Measurements from ENCODE around the gene CCDC33.

The CCDC33 gene

GRCh38 chr15:74343797-74344127, 107.6 kb downstream of the CCDC33 start:
- Histone ChIP-seq H3K4me1 (ENCODE audit: control insufficient read depth, insufficient read depth, low read length) (no peaks in the 10 kb centered on the region), H3K27ac (ENCODE audit: extremely low read depth, low read depth, low read length) (no peak overlapping the region), H3K9me3 (ENCODE audit: control insufficient read depth, insufficient read depth, low read depth, low read length) (no peaks in the 10 kb centered on the region), H3K36me3 (ENCODE audit: control insufficient read depth in 2 of 2, insufficient read depth in 1 of 2, low read length in 2 of 2) (no peaks in the 10 kb centered on the region), H3K4me3 (ENCODE audit: low read depth, low read length) (no peak overlapping the region)
- CTCF ChIA-PET, result no interaction called here
- POLR2A ChIA-PET, result no interaction called here
- no peak for TF ChIP-seq SCRT2 (tag by site-specific recombination; IDR thresholded peaks at IDR 0.05)
- no peak for TF ChIP-seq ZNF513 (tag by site-specific recombination; IDR thresholded peaks at IDR 0.05)
- no peak for TF ChIP-seq ZNF223 (tag by site-specific recombination; IDR thresholded peaks at IDR 0.05)
- TF ChIP-seq ZSCAN5A (tag by site-specific recombination; IDR thresholded peaks at IDR 0.05), result no peak
- no peak for TF ChIP-seq ZNF248 (tag by site-specific recombination; IDR thresholded peaks at IDR 0.05)

- H3K27ac ChIP-seq (ENCODE audit: extremely low read depth, low read depth, low read length), result no peak overlapping the region
- H3K9me3 ChIP-seq (ENCODE audit: control insufficient read depth, insufficient read depth, low read depth, low read length), result no peaks in the 10 kb centered on the region
- no peaks in the 10 kb centered on the region for H3K4me1 ChIP-seq (ENCODE audit: control insufficient read depth, insufficient read depth, low read length)
- CTCF ChIA-PET, result interaction anchor here (0.7 kb wide), 1 partner anchor 103 kb away, joined by 3 read pairs; no protein-coding TSS in a partner anchor
- no peak overlapping the region for H3K4me3 ChIP-seq (ENCODE audit: low read depth, low read length)
- H3K36me3 ChIP-seq (ENCODE audit: control insufficient read depth in 2 of 2, insufficient read depth in 1 of 2, low read length in 2 of 2), result no peaks in the 10 kb centered on the region
- POLR2A ChIA-PET, result no interaction called here
- TF ChIP-seq ZFP37 (tag by site-specific recombination; IDR thresholded peaks at IDR 0.05) (no peak), AEBP2 (tag by site-specific recombination; IDR thresholded peaks at IDR 0.05; ENCODE audit: borderline replicate concordance) (no peak), ZNF2 (tag by site-specific recombination; IDR thresholded peaks at IDR 0.05) (no peak), ZNF658 (tag by site-specific recombination; IDR thresholded peaks at IDR 0.05) (no peak), ZNF18 (tag by site-specific recombination; IDR thresholded peaks at IDR 0.05) (no peak), ZNF157 (tag by site-specific recombination; IDR thresholded peaks at IDR 0.05) (no peak), ZNF529 (tag by site-specific recombination; IDR thresholded peaks at IDR 0.05; ENCODE audit: insufficient replicate concordance) (no peak), ZNF280C (tag by site-specific recombination; IDR thresholded peaks at IDR 0.05) (no peak), ZBTB44 (tag by site-specific recombination; IDR thresholded peaks at IDR 0.05) (no peak), ZEB2 (tag by site-specific recombination; IDR thresholded peaks at IDR 0.05) (no peak), ZFP3 (tag by site-specific recombination; IDR thresholded peaks at IDR 0.05; ENCODE audit: low read depth) (no peak), SCRT2 (tag by site-specific recombination; IDR thresholded peaks at IDR 0.05) (no peak), BCL6B (tag by site-specific recombination; IDR thresholded peaks at IDR 0.05) (no peak), MZF1 (tag by site-specific recombination; IDR thresholded peaks at IDR 0.05; ENCODE audit: borderline replicate concordance) (no peak), ZNF292 (tag by site-specific recombination; IDR thresholded peaks at IDR 0.05; ENCODE audit: borderline replicate concordance, low read depth) (no peak), ZNF223 (tag by site-specific recombination; IDR thresholded peaks at IDR 0.05) (no peak), ZNF350 (tag by site-specific recombination; IDR thresholded peaks at IDR 0.05) (no peak), EGR2 (tag by site-specific recombination; IDR thresholded peaks at IDR 0.05; ENCODE audit: low read depth) (no peak), HOXD13 (CRISPR knock-in tag; IDR thresholded peaks at IDR 0.05; ENCODE audit: borderline replicate concordance) (no peak)
Measured at GRCh38 chr15:74345051-74345450, 108.9 kb downstream of the CCDC33 start.
